Activated naive CD8-positive, alpha-beta T cell treated with anti-CD3 and anti-CD28 coated beads, Interleukin-2, amount 50 U/mL, for 24 hours (primary cell): ENCODE measurements around the gene ABHD14A.

ENCODE experiments used
- ATAC-seq: fragments of 150-1000 bp; cut with Tn5 transposase; one replicate; pipeline ENCODE4 v1.10.0; 2021
- DNase-seq: peaks from one replicate; pipeline ENCODE4 v3.0.0; 2021
- H3K27ac Mint-ChIP-seq: one replicate; pipeline ENCODE4 v1.8.0; 2021; ENCODE audit warnings: mild to moderate bottlenecking, mixed read lengths
- H3K27me3 Mint-ChIP-seq: one replicate; pipeline ENCODE4 v1.8.0; 2021; ENCODE audit warnings: mixed read lengths
- H3K36me3 Mint-ChIP-seq: one replicate; pipeline ENCODE4 v1.8.0; 2021; ENCODE audit warnings: low read depth, mixed read lengths
- H3K4me1 Mint-ChIP-seq: one replicate; pipeline ENCODE4 v1.8.0; 2021; ENCODE audit warnings: mixed read lengths
- H3K4me3 Mint-ChIP-seq: one replicate; pipeline ENCODE4 v1.8.0; 2021; ENCODE audit warnings: mild to moderate bottlenecking, moderate library complexity, mixed read lengths
- H3K9me3 Mint-ChIP-seq: one replicate; pipeline ENCODE4 v1.8.0; 2021; ENCODE audit warnings: mixed read lengths

ABHD14A gene

GRCh38 chr3:52001443-52001974 is 26.6 kb downstream of the ABHD14A start:
- no peak overlapping the region for H3K4me3 Mint-ChIP-seq
- peaks cover 5% of the 10 kb centered on the region for H3K4me1 Mint-ChIP-seq
- no peaks in the 10 kb centered on the region for H3K9me3 Mint-ChIP-seq
- H3K27me3 Mint-ChIP-seq = peaks cover 4% of the 10 kb centered on the region
- ATAC-seq = peak; percentile 95
- peak; percentile 90 for DNase-seq
- no peaks in the 10 kb centered on the region for H3K36me3 Mint-ChIP-seq
- H3K27ac Mint-ChIP-seq = no peak overlapping the region

- Mint-ChIP-seq H3K36me3 (no peaks in the 10 kb centered on the region), H3K4me3 (no peak overlapping the region), H3K27ac (no peak overlapping the region), H3K4me1 (peaks cover 5% of the 10 kb centered on the region), H3K27me3 (peaks cover 4% of the 10 kb centered on the region), H3K9me3 (no peaks in the 10 kb centered on the region)
- ATAC-seq (no peak), DNase-seq (no peak)
These were observed 27.9 kb downstream of the ABHD14A start for GRCh38 chr3:52002748-52003147.

DNA sequence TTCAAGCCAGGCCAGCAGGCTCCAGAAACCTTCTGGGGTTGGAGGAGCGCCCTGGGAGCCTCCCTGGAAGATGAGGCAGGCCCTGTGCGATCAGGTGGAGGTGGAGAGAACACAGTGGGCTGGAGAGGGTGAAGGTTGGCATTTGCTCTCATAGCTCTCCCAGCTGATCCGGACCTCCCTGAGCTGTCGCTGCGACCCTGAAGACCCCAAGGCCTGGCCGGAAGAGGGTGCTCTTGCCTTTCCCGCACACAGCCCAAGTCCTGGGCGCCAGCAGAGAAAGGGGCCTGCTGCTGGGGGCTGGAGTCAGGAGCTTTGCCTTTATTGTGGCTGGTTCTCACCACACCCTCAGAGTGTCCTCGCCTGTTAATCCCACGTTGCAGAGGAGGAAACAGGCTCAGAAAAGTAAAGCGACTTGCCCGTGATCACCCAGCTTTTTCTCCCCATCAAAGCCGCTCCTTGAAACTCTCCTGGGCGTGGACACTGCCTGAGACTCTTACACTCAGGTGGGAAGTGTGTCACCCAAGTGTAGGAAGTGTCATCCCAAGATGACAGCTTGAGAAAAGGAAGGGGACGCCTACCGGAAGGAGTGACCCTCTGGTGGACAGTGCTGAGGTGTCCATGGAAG is 29.4 kb downstream of the ABHD14A start:
- H3K27ac Mint-ChIP-seq = no peak overlapping the region
- DNase-seq (no peak), ATAC-seq (no peak)

GRCh38 chr3:52004906-52005395 is 30.1 kb downstream of the ABHD14A start:
- H3K4me3 Mint-ChIP-seq = no peak overlapping the region
- no peak for DNase-seq
- ATAC-seq = no peak
- no peaks in the 10 kb centered on the region for H3K9me3 Mint-ChIP-seq
- no peaks in the 10 kb centered on the region for H3K36me3 Mint-ChIP-seq
- peaks cover 4% of the 10 kb centered on the region for H3K27me3 Mint-ChIP-seq
- H3K4me1 Mint-ChIP-seq = peaks cover 5% of the 10 kb centered on the region
- no peak overlapping the region for H3K27ac Mint-ChIP-seq

More for the DNA sequence above, 29.4 kb downstream of the ABHD14A start:
- Mint-ChIP-seq H3K9me3 (no peaks in the 10 kb centered on the region), H3K36me3 (no peaks in the 10 kb centered on the region), H3K4me3 (no peak overlapping the region), H3K27me3 (peaks cover 4% of the 10 kb centered on the region), H3K4me1 (peaks cover 5% of the 10 kb centered on the region)

GRCh38 chr3:52005571-52005986 is 30.7 kb downstream of the ABHD14A start:
- no peaks in the 10 kb centered on the region for H3K36me3 Mint-ChIP-seq
- ATAC-seq (no peak), DNase-seq (no peak)
- peaks cover 5% of the 10 kb centered on the region for H3K4me1 Mint-ChIP-seq
- H3K27me3 Mint-ChIP-seq = no peaks in the 10 kb centered on the region
- H3K9me3 Mint-ChIP-seq = no peaks in the 10 kb centered on the region
- H3K4me3 Mint-ChIP-seq = no peak overlapping the region
- H3K27ac Mint-ChIP-seq = no peak overlapping the region

DNA sequence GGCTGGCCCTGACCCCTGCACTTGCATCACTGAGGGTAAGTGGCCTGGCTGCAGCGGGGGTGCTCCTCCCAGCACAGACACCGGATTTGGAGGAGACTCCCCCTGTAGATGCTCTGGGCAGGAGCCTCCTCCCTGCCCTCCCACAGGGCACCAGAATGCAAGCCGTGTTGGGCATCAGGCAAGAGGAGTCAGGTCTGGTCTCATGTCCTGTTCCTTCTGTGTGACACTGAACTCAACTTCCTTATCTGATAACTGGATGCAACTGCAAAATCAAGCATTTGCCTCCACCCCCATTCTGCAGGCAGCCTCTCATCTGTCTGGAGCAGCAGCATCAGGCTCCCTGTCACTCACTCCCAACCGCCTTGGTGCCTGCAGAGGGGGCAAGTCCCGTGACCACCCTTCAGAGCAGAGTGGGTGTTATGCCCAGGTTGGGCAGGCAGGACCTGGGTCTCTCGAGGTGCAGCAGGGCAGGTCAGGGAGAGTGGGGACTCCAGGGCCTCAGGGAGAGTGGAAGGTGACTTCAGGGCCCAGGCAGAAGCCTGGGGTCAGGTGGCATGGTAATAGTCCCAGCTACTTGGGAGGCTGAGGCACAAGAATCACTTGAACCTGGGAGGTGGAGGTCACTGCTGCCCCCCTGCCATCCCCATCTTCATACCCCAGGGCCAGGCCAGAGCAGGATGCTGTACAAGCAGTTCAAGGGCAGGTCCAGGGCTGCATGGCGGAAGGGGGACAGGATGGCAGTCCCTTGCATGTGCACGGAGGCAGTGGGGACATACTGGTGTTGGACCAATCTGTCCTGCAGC is 31.4 kb downstream of the ABHD14A start:
- no peaks in the 10 kb centered on the region for H3K36me3 Mint-ChIP-seq
- no peak overlapping the region for H3K27ac Mint-ChIP-seq

GRCh38 chr3:52006820-52007133 is 31.9 kb downstream of the ABHD14A start:
- peaks cover 4% of the 10 kb centered on the region for H3K4me1 Mint-ChIP-seq
- DNase-seq (no peak), ATAC-seq (no peak)
- H3K27ac Mint-ChIP-seq = no peak overlapping the region
- no peak overlapping the region for H3K4me3 Mint-ChIP-seq
- no peaks in the 10 kb centered on the region for H3K27me3 Mint-ChIP-seq
- H3K9me3 Mint-ChIP-seq = no peaks in the 10 kb centered on the region
- no peaks in the 10 kb centered on the region for H3K36me3 Mint-ChIP-seq

More for the DNA sequence above, 31.4 kb downstream of the ABHD14A start:
- H3K4me1 Mint-ChIP-seq = peaks cover 5% of the 10 kb centered on the region
- H3K9me3 Mint-ChIP-seq = no peaks in the 10 kb centered on the region
- H3K4me3 Mint-ChIP-seq = no peak overlapping the region
- ATAC-seq = no peak
- DNase-seq = no peak
- no peaks in the 10 kb centered on the region for H3K27me3 Mint-ChIP-seq

DNA sequence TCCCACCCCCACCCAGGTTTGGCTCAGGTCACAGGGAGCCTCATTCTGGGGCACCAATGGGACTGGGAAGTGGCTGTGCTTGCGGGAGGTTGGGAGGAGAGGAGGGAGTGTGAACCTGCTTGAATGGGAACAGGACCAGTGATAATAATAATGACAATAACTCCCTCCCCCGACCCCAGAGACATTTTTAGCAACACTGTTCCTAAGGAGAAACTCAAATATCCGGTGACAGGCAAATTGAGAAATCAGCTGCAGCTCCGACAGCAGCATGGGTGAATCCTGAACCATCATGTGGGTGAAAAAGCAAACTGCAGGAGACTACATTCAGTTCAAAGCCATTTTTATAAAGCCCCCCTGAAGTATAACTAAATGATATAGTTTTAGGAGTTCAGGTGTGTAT is 32.4 kb downstream of the ABHD14A start:
- no peak for DNase-seq
- H3K27ac Mint-ChIP-seq = no peak overlapping the region
- H3K27me3 Mint-ChIP-seq = no peaks in the 10 kb centered on the region
- H3K4me1 Mint-ChIP-seq = peaks cover 4% of the 10 kb centered on the region
- no peak for ATAC-seq
- no peaks in the 10 kb centered on the region for H3K9me3 Mint-ChIP-seq
- no peak overlapping the region for H3K4me3 Mint-ChIP-seq
- no peaks in the 10 kb centered on the region for H3K36me3 Mint-ChIP-seq

DNA sequence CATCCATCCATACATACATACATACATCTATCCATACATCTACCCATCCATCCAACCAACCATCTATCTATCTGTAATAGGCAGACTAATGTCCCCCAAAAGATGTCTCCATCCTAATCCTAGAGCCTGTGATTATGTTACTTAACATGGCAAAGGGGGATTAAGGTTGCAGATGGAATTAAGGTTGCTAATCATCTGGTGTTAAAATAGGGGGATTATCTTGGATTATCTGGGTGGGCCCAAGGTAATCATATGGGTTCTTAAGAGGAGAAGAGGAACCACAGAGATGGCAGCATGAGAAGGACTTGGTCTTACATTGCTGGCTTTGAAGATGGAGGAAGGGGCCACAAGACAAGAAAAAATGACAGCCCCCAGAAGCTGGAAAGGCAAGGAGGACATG is 35.6 kb downstream of the ABHD14A start:
- Mint-ChIP-seq H3K9me3 (no peaks in the 10 kb centered on the region), H3K36me3 (no peaks in the 10 kb centered on the region), H3K27ac (no peak overlapping the region), H3K27me3 (no peaks in the 10 kb centered on the region), H3K4me3 (no peak overlapping the region), H3K4me1 (peaks cover 4% of the 10 kb centered on the region)
- no peak for ATAC-seq
- no peak for DNase-seq

GRCh38 chr3:52012699-52013098 is 37.8 kb downstream of the ABHD14A start:
- DNase-seq = no peak
- Mint-ChIP-seq H3K27me3 (no peaks in the 10 kb centered on the region), H3K4me1 (no peaks in the 10 kb centered on the region), H3K27ac (no peak overlapping the region), H3K36me3 (no peaks in the 10 kb centered on the region), H3K9me3 (no peaks in the 10 kb centered on the region), H3K4me3 (no peak overlapping the region)
- no peak for ATAC-seq

DNA sequence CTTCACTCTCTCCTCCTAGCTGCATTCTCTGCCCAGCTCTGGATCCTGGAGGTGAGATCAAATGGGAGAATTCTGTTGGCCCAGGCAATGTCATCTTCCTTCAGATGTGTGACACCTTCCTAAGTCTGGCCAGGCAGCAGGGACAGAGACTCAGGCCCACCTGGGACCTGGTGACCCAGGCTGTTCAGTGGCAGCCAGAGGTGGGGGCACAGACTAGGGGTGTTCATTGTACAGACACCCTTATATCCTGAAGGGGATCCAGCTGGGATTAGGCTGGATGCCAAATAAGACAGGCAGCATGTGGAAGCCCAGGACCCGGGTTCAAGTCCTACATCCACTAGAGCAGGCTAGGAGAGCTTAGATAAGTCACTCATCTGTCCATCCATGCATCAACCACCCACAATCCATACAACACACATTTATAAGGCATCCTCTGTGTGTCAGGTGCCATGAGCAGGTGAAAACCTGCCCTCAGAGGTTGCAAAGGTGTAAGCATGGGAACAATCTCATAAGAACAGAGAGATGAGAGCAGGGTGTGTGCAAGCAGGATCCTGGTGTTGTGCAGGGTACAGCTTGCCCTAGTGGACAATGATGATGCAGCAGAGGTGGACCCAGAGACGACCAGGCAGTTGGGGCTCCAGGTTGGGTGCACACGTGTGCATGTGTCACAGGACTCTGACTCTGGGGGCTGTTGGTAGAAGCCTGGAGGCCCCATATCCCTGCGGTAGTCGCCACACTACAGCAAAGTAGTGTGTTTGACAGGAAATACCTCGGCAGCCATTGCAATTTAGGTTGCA is 39.1 kb downstream of the ABHD14A start:
- Mint-ChIP-seq H3K27ac (no peak overlapping the region), H3K4me3 (no peak overlapping the region), H3K27me3 (no peaks in the 10 kb centered on the region), H3K36me3 (no peaks in the 10 kb centered on the region), H3K9me3 (no peaks in the 10 kb centered on the region), H3K4me1 (no peaks in the 10 kb centered on the region)
- DNase-seq (no peak), ATAC-seq (peak; percentile 33)

- Mint-ChIP-seq H3K27ac (no peak overlapping the region), H3K4me1 (no peaks in the 10 kb centered on the region), H3K36me3 (no peaks in the 10 kb centered on the region), H3K9me3 (no peaks in the 10 kb centered on the region), H3K27me3 (no peaks in the 10 kb centered on the region), H3K4me3 (no peak overlapping the region)
- DNase-seq = no peak
- ATAC-seq = no peak
These were observed 39.7 kb downstream of the ABHD14A start for GRCh38 chr3:52014613-52015012.

DNA sequence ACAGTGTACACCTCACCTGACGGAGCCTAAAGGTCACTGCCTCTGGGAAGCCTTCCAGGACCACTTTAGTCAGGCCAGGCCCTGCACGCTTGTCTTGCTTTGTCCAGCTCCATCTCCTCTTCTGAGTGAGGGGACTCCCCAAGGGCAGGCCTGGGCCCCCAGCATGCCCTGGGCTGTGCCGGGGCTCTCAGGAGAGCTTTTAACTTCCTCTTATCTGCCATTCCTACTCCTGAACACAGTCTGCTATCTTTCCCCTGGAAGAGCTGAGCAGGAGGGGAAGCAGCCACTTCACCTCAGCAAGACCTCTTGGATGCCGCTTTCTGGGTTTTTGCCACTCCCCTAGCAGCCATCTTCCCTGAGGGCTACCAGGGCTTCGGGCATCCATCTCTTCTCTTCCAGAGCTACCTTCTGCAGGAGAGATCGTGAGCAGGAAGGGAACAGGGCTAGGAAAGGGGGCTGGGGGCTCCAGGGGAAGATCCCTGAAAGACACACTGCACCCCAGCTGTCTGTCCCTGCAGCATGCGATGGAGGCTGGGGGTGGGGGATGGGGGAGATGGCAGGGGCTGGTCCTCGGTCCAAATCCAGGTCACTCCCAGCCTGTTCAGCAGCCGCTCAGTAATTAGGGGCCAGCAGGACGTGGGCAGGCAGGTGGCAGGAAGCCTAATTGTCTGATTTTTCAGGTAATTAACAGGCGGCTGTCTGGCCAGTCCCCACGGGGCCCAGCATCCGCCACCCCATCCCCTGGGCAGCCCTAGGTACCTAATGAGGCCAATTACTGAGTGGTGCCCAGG is 40.8 kb downstream of the ABHD14A start:
- Mint-ChIP-seq H3K4me1 (no peaks in the 10 kb centered on the region), H3K36me3 (no peaks in the 10 kb centered on the region), H3K27ac (no peak overlapping the region), H3K4me3 (no peak overlapping the region), H3K27me3 (no peaks in the 10 kb centered on the region), H3K9me3 (no peaks in the 10 kb centered on the region)
- ATAC-seq (no peak), DNase-seq (no peak)

GRCh38 chr3:52017586-52017985 is 42.7 kb downstream of the ABHD14A start:
- no peak for ATAC-seq
- DNase-seq = no peak
- H3K27me3 Mint-ChIP-seq = no peaks in the 10 kb centered on the region
- H3K9me3 Mint-ChIP-seq = no peaks in the 10 kb centered on the region
- H3K27ac Mint-ChIP-seq = no peak overlapping the region
- no peaks in the 10 kb centered on the region for H3K36me3 Mint-ChIP-seq
- H3K4me1 Mint-ChIP-seq = no peaks in the 10 kb centered on the region
- H3K4me3 Mint-ChIP-seq = no peak overlapping the region
